HG03460 (cell line): ENCODE measurements around the gene NRBF2.
"Not testable (repeated sequence)": the region's sequence is repeated elsewhere in the genome, so short reads cannot be mapped to it uniquely, and the experiment has no call there.

Source experiments
- ATAC-seq: cut with Tn5 transposase; IDR thresholded peaks from one replicate; pipeline ENCODE4 v1.9.1; 2021; ENCODE audit not compliant: unreplicated experiment

The NRBF2 gene

DNA sequence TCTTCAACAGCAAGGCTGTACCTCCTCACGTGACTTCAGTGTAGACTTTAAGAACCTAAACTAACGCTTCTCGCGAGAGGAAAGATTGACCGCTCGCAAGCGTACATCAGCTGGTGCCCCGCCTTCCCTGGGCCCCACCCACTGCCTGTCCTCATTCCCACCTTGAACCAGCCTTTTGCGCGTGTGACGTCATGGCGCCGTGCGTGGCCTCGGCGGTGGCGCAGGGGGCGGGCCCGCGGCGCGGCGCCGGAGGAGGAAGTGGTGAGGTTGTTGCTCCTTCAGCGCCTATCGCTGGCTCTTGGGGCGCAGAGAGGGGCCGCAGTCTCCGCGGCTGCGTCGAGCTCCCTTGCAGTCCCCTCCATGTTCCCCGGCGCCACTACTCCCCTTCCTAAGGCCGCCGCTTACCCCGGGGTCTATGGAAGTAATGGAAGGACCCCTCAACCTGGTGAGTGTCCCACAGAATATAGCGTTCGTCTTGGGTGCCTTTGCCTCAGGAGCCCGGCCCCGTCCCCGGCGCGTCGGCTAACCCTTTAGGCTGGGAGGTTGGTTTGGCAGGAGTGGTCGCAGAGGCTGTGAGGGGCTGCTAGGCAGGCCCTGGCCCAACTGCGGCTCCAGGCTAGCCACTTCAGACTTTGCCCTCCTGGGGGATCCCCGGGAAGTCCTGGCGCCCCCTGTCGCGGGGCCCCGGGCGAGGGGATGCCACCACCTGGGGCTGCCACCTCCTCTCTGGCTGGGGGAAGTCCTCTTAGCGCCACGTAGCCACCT, at the start of gene NRBF2:
Gene NRBF2, plus strand, starts transcription at position 273 of the 765 bp plus-strand sequence. Its CDS starts 143 bp downstream, at position 416.
- peak; percentile 95 for ATAC-seq

DNA sequence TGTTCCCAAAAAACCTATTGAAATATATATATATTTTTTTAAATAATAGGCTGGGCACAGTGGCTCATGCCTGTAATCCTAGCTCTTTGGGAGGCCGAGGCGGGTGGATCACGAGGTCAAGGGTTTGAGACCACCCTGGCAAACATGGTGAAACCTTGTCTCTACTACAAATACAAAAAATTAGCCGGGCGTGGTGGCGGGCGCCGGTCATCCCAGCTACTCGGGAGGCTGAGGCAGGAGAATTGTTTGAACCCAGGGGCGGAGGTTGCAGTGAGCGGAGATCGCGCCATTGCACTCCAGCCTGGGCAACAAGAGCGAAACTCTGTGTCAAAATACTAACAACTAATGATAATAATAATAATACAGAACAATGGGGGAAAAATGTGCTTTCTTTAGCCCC, 49.7 kb upstream of the NRBF2 start:
- ATAC-seq: not testable (repeated sequence)

DNA sequence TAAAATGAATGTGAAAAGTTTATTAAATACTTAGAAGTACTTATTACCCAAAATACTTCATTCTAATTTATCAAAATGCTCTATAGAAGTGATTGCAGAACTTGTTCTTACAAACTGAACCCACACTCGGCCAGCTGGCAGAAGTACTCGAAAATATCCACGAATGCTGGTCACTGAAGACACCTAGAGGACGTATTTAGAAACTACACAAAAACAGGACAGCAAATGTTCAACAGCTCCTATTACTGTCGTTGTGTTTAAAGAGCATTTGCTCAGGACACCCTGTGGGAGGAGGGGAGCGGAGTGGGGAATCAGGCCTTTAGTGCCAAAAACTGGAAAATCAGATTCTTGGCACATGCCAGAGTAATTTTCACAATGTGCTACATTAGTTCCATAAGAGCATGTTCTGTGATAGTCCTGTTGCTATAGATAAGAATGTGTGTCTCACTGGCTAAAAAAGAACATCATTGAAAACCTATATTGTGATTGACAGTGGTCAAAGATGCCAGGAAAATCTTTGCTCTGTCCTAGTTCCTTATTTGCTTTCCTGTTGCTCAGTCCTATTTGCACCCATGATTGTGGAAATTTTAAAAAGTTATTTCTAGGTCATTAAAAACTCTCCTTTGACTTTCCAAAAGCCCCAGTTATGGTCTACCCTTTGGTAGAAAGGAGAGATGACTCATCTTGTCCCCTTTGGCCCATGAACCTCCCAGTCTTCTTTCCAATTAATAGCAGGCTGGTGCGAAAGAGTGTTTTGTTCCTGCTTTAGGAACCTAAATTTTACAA, 49.0 kb upstream of the NRBF2 start:
- ATAC-seq: peak; percentile 77

GRCh38 chr10:63084690-63085382, 48.3 kb upstream of the NRBF2 start:
- ATAC-seq: no peak

GRCh38 chr10:63093227-63093626, 39.9 kb upstream of the NRBF2 start:
- ATAC-seq: no peak

GRCh38 chr10:63094405-63094804, 38.7 kb upstream of the NRBF2 start:
- no peak for ATAC-seq

- no peak for ATAC-seq
Measured at GRCh38 chr10:63094881-63095280, 38.2 kb upstream of the NRBF2 start.

DNA sequence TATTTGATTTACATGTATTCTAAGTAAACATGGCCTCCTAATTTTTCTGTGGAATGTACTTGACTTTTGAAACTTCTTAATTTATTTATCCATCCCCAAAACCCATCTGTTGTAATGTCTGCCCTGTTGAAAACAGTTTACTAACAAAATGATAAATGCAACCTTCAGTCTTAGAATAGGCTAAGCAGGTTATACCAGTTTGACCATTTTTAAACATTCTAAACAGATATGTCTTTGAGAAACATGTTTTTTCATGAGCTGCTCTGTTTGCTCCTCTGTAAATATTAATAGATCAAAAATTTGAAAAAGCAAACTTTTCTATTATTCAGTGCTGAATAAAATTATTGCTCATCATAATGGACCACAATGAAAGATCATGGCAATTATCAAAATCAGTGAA, 33.4 kb upstream of the NRBF2 start:
- ATAC-seq: no peak

- ATAC-seq: not testable (repeated sequence)
Measured at GRCh38 chr10:63101091-63101490, 32.0 kb upstream of the NRBF2 start.

- ATAC-seq: not testable (repeated sequence)
Measured at GRCh38 chr10:63102279-63102883, 30.7 kb upstream of the NRBF2 start.

GRCh38 chr10:63103178-63103577, 29.9 kb upstream of the NRBF2 start:
- not testable (repeated sequence) for ATAC-seq

GRCh38 chr10:63103971-63104409, 29.1 kb upstream of the NRBF2 start:
- no peak for ATAC-seq

DNA sequence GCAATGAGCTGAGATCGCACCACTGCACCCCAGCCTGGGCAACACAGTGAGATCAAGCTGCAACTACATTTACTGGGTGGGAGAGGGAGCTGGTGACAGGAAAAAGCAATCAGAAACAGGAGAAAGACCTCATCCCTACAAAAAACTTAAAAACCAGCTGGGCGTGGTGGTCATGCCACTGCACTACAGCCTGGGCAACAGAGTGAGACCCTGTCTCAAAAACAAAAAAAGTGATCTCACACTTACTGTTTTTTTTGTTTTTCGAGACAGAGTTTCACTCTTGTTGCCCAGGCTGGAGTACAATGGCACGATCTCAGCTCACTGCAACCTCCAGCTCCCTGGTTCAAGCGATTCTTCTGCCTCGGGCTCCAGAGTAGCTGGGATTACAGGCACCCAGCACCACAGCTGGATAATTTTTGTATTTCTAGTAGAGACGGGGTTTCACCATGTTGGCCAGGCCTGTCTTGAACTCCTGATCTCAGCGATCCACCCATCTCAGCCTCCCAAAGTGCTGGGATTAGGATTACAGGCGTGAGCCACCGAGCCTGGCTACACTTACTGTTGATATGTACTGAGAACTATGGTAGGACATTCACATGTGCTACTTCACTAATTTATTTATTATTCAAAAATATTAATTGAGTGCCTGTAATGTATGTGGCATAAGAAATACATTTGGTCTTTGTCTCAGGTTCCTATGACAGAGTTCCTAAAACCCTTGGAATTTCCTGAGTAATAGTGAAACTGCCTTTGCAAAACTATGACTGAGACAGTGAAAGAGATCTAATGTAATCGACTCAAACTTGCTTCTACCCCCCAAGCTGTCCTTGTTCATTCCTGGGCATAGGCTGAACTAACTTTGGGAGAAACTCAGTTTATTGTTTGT, 27.7 kb upstream of the NRBF2 start:
- no peak for ATAC-seq

GRCh38 chr10:63106111-63106755, 26.9 kb upstream of the NRBF2 start:
- no peak for ATAC-seq

DNA sequence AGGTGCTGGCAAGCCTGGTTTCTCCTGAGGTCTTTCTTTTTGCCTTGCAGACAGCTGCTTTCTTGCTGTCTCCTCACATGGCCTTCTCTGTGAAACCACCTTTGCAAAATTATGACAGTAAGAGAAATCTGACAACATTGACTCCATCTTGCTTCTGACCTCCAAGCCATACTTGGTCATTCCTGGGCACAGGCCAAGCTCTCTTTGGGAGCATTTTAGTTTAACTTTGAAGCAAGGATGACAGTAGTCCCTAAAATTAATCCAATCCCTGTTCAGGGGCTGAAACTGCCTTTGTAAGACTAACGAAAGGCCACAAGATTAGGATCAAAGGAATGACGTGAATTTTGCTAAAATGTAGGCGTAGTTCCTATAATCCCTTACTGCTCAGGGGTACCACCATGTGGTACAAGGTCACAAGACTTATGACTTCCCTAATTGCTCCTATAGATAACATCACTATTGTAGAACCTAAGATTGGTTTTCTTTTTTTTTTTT, 25.1 kb upstream of the NRBF2 start:
- ATAC-seq: no peak

- ATAC-seq: no peak
Measured at GRCh38 chr10:63110940-63111339, 22.2 kb upstream of the NRBF2 start.

DNA sequence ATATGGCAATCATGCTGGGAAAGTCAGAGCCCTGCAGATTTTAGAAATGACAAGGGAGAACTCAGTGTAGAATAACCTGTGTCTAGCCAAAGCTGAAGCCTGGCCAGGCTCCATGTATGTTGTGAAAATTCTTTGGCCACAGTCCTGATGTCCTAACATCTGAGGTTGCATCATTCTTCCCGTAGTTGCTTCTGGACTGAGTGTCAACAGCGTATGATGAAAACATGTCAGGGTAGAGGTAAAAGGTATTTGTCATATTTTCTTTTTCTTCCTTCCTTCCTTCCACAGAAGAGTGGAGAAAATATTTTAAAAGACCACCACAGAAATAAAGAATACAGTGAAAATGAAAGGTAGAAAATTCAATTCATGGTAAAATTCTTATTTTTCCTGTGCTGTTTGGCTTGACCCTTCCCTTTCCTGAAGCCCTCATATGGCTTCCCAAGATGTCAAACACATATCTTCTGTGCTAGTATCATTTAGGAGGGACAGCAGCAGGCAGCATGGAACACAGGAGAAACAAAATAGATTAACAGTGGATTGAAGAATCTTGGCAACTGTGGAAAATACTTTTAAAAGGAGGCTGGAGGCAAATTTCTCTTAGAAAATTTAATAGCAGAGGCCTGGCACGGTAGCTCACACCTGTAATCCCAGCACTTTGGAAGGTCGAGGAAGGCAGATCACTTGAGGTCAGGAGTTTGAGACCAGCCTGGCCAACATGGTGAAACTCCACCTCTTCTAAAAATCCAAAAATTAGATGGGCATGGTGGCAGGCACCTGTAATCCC, 18.9 kb upstream of the NRBF2 start:
- no peak for ATAC-seq

DNA sequence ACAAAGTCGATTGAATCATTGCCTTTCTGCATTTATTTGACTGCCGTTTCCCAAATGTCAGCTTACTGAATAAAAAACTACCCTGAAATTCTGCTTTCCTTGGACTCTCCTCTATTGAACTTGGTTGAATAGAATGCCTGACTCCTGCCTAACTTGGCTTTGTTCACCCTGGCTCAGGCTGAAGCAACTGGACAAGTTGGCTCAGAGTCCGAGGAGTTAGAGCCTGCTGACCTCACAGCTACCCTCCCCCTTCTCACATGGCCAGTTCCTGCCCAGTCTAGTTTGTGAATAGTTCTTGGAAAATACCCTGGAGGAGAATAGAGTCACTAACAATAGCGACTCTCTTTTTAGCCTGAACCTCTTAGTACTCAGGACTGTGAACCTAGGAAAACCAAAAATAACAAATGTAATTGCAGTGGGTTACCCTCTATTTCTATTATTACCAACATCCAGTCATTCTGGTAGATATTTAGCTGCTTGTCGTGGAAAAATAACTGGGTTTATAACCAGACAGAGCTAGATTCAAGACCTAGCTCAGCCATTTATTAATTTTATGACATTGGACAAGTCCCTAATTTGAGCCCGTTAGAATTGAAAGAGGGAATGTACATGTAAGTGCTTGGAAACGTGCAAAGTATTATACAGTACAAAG, 17.3 kb upstream of the NRBF2 start:
- ATAC-seq: no peak
